ENCODE measurements around the gene ATG9B.

Gene ATG9B

DNA sequence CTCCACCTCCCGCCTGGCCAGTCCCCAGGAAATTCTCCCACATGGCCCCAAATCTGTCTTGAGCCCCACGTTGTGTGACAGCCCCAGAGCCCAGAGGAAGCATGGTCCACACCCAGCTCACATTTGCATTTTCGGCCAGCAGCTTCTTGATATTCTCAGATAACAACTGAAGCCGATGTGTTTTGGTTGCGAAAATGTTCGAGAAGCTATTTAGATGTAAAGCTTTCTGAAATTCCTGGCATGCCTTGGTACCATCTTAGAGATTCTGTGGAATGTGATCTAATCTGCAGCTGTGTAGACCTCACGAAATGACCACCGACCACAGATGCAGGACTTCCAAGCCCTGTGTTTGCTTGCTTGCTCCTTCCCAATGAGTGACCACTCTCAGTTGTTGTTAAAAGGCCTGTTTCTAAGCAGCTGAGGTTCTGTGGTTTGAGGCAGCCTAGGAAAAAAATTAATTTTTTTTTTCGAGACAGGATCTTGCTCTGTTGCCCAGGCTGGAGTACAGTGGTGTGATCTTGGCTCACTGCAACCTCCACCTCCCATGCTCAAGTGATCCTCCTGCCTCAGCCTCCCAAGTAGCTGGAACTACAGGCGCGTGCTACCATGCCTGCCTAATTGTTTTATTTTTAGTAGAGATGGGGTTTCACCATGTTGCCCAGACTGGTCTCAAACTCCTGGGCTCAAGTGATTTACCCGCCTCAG lies 43.9 kb upstream of the ATG9B start:
- in situ Hi-C loops (cut with HindIII; ENCODE audit: low sequenced_read_pairs) = no loop called here
- TF ChIP-seq CTCF (IDR thresholded peaks at IDR 0.05; ENCODE audit: low read depth, low read length) = no peak
- no peak for DNase-seq (ENCODE audit: low read depth, low spot score)
- no peak overlapping the region for H3K4me3 ChIP-seq (ENCODE audit: low read depth, low read length)

DNA sequence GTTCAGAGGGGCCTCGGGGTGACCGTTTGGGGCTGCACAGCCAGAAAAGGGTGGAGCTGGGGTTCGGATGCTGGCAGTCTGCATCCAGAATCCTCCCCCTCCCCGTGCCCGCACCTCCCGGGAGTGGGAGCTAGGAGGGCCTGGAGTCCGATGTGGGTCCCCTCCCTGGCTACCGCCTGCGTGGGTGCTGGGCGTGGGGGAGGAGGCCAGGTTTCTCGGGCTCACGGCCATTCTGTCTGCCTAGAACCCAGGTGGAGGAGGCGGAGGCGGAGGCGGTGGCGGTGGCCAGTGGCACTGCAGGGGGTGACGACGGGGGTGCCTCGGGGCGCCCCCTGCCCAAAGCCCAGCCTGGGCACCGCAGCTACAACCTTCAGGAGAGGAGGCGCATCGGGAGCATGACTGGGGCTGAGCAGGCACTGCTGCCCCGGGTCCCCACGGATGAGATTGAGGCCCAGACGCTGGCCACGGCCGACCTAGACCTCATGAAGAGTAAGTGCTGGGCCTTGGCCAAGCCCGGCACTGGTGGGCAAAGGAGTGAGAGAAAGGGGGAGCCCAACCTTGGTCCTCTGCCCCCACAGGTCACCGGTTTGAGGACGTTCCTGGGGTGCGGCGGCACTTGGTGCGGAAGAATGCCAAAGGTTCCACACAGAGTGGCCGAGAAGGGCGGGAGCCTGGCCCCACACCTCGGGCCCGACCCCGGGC lies 42.1 kb upstream of the ATG9B start:
- H3K4me3 ChIP-seq (ENCODE audit: low read depth, low read length) = no peak overlapping the region
- TF ChIP-seq CTCF (IDR thresholded peaks at IDR 0.05; ENCODE audit: low read depth, low read length) = no peak
- in situ Hi-C loops (cut with HindIII; ENCODE audit: low sequenced_read_pairs) = no loop called here
- no peak for DNase-seq (ENCODE audit: low read depth, low spot score)

DNA sequence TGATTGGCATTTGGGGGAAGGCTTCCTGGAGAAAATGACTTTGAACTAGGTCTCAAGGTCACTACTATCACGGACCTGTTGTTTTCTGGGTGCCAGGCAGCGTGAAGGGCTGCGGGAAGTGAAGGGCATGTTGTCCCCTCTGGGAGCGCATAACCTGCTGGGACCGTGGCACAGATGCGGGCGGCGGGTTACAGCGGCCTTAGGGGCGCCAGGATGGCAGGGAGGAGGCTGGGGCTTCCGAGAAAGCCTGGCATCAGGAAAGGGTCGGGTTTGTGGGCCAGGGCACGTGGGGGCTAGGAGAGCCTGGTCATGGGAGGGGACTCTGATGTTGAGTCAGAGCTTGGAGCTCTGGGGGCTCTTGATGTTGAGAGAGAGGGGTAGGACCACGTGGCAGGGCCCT lies 41.2 kb upstream of the ATG9B start:
- no peak for DNase-seq (ENCODE audit: low read depth, low spot score)
- in situ Hi-C loops (cut with HindIII; ENCODE audit: low sequenced_read_pairs) = no loop called here
- no peak overlapping the region for H3K4me3 ChIP-seq (ENCODE audit: low read depth, low read length)
- no peak for TF ChIP-seq CTCF (IDR thresholded peaks at IDR 0.05; ENCODE audit: low read depth, low read length)

DNA sequence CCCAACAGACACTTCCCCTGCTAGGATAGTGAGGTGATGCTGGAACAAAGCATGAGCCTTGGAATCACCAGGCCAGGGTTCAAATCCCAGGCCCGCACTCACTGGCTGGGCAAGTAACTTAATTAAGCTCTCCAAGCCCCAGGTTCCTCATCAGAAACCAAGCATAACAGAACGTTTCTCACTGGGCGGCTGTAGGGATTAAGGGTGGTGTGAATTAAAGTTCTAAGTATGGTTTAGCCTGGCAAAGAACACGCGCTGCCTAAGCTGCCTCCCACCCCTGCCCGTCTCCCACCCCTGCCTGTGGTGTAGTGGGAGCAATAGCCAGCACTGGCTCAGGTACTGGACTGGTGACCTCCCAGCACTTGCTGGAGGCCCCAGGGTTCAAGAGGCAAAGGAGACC lies 40.7 kb upstream of the ATG9B start:
- in situ Hi-C loops (cut with HindIII; ENCODE audit: low sequenced_read_pairs) = no loop called here
- no peak for DNase-seq (ENCODE audit: low read depth, low spot score)
- no peak overlapping the region for H3K4me3 ChIP-seq (ENCODE audit: low read depth, low read length)
- no peak for TF ChIP-seq CTCF (IDR thresholded peaks at IDR 0.05; ENCODE audit: low read depth, low read length)

GRCh38 chr7:151064454-151064853 lies 40.2 kb upstream of the ATG9B start:
- TF ChIP-seq CTCF (IDR thresholded peaks at IDR 0.05; ENCODE audit: low read depth, low read length) = no peak

GRCh38 chr7:151063212-151063561 lies 38.9 kb upstream of the ATG9B start:
- DNase-seq (ENCODE audit: low read depth, low spot score) = peak; percentile 44
- in situ Hi-C loops (cut with HindIII; ENCODE audit: low sequenced_read_pairs) = no loop called here
- H3K4me3 ChIP-seq (ENCODE audit: low read depth, low read length) = no peak overlapping the region
- TF ChIP-seq CTCF (IDR thresholded peaks at IDR 0.05; ENCODE audit: low read depth, low read length) = no peak

More at GRCh38 chr7:151064454-151064853, 40.2 kb upstream of the ATG9B start:
- DNase-seq (ENCODE audit: low read depth, low spot score) = no peak
- H3K4me3 ChIP-seq (ENCODE audit: low read depth, low read length) = no peak overlapping the region
- in situ Hi-C loops (cut with HindIII; ENCODE audit: low sequenced_read_pairs) = no loop called here
